EH (cell line): ENCODE results near the gene AMELX.

Experiments used
- DNase-seq: peaks from one replicate; pipeline ENCODE4 v3.0.0-alpha.2; 2015; ENCODE audit warnings: low read depth

The AMELX gene

DNA sequence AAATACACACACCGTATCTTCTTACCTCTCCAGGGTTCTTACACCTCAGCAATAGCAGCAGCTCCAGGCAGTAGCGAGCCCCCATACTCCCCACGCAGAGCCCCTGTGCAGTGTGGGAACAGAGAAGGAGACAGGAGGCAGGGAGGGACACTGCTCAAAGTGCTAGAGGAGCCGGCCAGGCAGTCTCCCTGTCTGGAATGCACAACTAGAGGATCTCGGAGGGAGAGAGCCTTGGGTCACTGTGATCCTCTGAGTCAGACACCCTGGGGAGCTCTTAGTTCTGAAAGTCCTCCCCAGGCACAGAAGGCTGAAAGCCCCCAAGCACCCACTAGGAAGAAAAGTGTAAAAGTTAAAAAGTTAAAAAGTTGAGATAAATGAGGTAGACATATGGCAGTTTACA lies 16.0 kb downstream of the AMELX start:
- DNase-seq, result peak; percentile 50

- no peak for DNase-seq
Measured at GRCh38 chrX:11311706-11312105, 18.5 kb downstream of the AMELX start.

GRCh38 chrX:11319806-11320520 lies 26.8 kb downstream of the AMELX start:
- DNase-seq, result peak; percentile 1

DNA sequence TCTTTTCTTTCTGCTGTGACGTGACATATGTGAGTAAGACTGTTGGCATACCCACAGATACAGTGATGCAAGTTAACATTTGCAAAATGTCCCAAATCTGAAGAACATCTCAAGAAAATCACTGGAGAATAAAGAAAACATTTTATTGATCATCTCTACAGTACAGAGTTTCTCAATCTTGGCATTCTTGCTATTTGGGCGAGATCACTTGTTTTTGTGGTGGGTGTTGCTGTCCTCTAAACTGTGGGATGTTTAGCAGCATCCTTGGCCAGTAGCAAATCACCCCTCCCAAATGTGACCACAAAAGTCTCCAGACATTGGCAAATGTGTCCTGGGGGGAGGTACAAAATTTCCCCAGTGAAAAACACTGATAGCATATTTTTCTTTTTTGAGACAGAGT lies 28.8 kb downstream of the AMELX start:
- DNase-seq, result no peak

DNA sequence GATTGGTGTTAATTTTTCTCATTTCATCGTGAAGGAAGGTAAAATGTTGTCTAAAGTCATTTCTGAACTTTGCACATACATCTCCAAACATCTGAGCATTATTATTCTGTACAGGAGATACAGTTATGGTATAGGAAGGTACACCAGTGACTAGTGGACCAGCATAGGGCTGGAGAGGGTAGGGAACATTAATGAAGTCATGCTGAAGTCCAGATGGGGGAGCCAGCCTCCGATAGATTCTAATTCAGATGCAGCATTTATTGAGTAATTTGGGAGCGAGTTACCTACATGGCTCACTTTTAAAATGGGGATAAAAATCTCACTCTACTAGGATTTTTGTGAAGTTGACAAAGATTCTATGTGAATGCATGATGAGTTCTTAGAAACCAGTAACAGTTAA lies 34.9 kb downstream of the AMELX start:
- DNase-seq, result no peak

GRCh38 chrX:11329021-11329420 lies 35.8 kb downstream of the AMELX start:
- peak; percentile 3 for DNase-seq

- no peak for DNase-seq
Measured at GRCh38 chrX:11331788-11332187, 38.6 kb downstream of the AMELX start.

GRCh38 chrX:11334165-11334564 lies 41.0 kb downstream of the AMELX start:
- DNase-seq, result no peak

GRCh38 chrX:11336201-11336600 lies 43.0 kb downstream of the AMELX start:
- DNase-seq, result no peak

DNA sequence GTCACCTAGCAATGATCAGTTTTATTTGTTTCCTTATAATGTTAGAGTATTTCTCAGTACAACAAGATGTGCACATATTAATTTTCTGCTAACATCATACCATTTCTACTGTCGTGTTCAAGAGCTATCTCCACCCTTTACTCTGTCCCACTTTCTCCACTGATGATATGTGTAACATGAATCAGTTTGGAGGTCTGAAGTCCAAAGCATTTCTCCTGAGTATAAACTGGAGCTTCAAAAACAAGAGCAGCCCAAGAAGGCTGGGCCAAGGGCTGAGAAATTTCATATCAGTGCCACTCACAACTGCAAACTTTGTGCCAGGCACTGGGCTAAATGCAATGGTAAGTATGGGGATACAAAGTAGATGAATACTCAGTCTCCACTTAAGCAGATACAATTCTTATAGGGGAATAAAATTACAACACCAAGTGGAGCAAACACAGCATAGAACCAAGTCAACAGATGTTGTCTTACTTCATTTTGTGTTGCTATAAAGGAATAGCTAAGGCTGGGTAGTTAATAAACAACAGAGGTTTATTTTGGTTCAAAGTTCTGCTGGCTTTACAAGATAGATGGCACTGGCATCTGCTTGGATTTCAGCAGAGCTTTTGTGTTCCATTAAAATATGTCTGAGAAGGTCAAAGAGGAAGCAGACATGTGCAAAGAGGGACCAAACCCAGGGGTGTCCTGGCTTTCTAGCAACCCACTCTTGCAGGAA lies 44.2 kb downstream of the AMELX start:
- DNase-seq, result no peak

- DNase-seq, result peak; percentile 84
Measured at GRCh38 chrX:11341274-11342201, 48.3 kb downstream of the AMELX start.

DNA sequence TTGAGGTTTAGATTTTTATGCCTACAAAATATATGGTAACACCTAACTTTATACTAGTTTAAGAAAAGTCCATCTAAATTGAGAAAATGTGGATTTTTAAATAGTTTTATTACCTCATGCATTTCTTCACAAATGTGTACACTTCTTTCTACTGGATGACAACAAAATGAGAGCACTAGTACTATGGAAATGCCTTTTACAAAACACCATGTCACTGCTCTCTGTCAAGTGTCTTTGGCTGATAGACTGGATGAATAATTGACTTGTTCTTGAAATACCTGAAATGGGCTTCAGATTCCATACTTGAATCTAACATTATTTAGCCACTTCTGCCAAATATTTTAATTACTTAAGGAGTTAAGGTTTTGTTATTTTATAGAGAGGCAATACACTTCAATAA lies 49.5 kb downstream of the AMELX start:
- no peak for DNase-seq

- no peak for DNase-seq
Measured at GRCh38 chrX:11346121-11346682, 53.0 kb downstream of the AMELX start.

DNA sequence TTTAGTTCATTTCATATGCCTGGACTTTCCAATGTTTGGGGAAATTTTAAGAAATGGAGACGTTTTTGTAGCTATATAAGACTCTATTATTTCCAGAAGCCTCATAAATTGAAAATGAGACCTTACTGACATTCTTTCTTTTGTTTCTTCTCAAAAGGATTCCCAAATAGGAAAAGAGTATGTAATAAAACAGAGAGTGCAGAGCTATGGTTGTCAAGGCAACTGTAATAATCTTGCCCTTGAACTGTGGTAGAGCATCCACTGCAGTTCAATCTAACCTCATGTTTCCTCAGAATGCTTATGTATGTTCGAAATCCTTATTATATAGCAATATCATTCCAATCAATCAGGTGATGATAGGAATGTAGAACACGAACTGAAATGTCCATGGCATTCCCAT lies 54.1 kb downstream of the AMELX start:
- DNase-seq, result no peak

GRCh38 chrX:11349020-11349419 lies 55.8 kb downstream of the AMELX start:
- no peak for DNase-seq

GRCh38 chrX:11349661-11350337 lies 56.6 kb downstream of the AMELX start:
- peak; percentile 11 for DNase-seq
